Activated T-helper 9 cell treated with anti-CD3 and anti-CD28 coated beads, Interleukin-2, amount 50 U/mL, for 16 hours (primary cell): ENCODE measurements around the gene COQ2.
"Not testable (repeated sequence)": the region's sequence is repeated elsewhere in the genome, so short reads cannot be mapped to it uniquely, and the experiment has no call there.

ENCODE experiments used
- DNase-seq: peaks from one replicate; pipeline ENCODE4 v3.0.0-alpha.2; 2020; ENCODE audit warnings: low read depth

COQ2 gene

DNA sequence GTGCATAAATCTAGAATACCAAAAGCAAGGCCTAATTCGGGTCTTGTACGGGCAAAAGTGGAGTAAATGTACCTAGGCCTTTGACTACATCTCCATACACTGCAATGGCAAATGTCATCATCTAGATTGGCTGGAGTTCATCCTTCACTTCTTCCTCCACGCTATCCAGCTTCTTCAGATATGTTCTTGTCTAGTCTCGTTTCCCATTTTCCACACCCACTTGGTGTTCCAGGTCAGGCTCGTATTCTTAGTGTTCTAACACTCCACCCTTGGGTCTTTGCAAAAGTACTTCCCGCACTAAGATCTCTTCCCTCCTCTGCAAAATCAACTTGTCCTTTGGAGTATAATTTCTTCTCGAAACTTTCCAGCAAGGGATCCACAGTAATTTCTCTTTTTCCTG, 1.4 kb downstream of the COQ2 start:
- no peak for DNase-seq

DNA sequence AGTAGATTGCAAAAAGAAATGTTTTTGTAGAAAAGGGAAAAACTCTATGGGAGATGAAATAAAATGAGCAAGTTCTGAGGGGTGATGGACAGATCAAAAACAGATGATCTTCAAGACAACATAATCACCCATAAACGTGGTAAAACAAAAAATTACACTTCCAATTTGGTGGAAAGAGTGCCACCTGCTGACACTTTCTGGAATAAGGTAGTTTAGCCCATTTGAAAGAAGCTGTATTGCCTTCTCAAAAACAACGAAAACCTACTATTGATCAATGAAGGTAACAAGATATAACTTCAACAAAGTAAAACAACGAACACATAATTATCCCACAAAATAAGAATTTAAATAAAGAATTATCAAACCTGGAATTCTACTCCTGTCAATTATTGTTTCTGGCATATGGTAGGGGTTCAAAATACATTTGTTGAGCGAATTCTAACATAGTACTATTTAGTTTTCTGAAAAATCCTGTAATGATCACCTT, 2.5 kb downstream of the COQ2 start:
- peak; percentile 7 for DNase-seq

DNA sequence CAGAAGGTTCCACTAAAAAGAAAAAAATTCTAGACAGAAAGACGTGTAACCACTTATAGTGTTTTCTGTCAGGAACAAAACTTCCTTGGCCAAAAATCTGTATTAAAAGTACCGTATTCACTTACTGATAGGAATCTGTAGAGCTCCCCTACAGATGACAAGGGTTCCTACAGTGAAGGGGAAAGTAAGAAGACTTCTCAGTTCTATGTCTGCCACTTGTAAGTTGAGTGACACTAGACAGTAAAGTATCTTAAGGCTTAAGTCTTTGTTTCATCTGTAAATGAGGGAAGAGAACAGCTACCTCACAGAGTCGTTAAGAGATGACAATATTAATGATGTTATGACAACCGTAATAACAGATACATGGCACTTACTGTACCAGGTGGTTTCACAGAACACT, 3.3 kb downstream of the COQ2 start:
- no peak for DNase-seq

DNA sequence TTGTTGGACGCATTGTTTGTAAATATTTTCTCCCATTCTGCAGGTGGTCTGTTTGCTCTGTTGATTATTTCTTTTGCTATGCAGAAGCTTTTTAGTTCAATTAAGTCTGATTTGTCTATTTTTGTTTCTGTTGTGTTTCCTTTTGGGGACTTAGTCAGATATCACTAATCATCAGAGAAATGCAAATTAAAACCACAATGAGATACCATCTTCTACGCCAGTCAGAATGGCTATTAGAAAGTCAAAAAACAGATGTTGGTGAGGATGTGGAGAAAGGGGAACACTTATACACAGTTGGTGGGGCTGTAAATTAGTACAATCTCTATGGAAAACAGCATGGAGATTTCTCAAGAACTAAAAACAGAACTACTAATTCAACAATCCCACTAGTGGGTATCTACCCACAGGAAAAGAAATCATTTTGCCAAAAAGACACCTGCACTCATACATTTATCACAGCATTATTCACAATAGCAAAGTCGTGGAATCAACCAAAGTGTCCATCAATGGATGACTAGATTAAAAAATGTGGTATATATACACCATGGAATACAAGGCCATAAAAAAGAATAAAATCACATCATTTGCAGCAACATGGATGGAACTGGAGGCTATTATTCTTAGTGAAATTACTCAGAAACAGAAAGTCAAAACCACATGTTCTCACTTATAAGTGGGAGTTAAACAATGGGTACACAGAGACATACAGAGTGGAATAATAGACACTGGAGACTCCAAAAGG, 8.1 kb downstream of the COQ2 start:
- no peak for DNase-seq

DNA sequence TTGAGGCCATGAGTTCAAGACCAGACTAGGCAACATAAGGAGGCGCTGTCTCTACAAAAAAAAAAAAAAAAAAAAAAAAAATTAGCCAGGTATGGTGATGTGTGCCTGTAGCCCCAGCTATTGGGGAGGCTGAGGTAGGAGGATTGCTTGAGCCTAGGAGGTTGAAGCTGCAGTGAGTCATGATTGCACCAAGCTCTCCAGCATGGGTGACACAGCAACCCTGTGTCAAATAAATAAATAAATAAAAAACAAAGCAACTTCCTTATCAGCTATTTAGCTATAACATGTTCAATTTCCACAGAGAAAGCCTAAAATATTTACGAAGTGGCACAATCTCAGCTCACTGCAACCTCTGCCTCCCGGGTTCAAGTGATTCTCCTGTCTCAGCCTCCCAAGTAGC, 10.7 kb downstream of the COQ2 start:
- DNase-seq = not testable (repeated sequence)

DNA sequence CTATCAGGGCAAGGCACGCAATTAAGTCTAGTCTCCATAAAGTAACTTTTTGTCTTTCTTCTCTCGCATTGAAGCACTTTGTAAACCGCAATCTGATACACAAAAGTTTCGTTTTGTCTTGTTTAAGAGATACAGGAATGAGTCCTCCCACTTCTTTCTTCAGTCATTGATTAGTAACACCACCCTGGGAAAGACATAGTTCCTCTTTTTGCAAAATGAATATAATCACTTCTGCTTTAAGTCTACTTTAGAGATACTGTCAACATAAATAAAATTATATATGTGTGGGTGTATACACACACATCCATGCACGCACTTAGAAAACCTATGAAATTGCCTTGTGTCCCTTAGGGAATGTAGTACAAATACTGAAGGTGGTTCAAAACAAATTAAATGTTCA, 11.7 kb downstream of the COQ2 start:
- no peak for DNase-seq

DNA sequence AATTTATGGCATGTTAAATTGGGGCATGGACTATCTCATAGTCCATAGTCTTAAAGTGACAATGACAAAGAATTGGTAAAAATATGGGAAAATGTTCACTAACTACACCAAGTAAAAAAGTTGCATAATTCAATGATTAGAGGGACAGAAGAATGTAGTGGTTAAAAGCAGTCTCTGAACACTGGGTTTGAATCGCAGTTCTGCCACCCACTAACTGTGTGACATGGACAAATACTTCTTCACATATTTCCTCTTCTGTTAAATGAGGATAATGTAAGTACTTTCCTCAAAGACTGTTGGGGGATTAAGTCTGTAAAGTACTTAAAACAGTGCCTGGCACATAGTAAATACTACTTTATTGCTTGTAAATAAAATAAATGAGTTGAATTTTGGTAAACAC, 15.3 kb downstream of the COQ2 start:
- no peak for DNase-seq

DNA sequence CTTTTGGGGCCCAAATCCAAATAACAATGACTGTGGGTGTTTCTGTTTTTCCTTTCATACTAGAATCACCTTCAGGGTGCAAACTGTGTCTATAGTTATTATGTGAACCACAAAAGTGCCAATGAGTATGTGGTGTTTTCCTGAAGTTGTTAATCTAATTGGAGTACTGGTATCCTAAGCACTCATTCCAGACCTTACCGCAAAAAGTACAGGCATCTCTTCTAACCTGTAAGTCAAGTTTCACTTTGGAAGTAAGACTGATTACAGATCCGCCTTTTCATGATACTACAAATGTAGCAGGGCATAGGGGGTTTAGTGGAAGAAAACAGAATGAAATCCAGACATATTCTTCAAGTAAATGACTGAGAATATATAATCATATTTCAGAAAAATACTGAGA, 16.1 kb downstream of the COQ2 start:
- no peak for DNase-seq

DNA sequence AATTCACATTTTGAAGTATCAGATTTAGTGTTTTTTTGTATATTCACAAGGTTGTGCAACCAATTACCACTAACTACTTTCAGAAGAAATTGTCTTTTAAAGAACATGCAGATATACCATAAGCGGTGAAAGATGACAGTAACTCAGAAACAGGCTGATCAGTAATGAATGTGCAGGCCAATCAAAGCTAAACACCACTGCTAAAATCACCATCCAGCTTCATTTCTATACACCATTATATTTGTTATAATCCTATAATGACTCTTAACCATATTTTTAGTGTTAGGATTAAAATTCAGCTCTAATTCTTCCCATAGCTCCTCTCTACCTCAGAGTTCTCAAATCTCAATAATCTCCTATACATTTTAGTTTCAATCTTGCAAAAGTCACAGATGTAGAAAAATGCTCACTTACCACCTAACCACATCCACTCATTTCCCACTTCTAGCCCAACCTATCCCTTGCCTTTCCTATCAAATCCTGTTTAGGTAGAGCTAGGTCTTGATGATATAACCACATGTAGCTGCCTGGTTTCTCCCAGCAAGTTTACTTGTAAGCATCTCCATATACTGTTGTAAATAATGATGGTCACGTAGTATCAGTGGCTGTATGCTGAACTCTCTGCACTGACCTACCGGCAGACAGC, 16.6 kb downstream of the COQ2 start:
- DNase-seq = no peak

DNA sequence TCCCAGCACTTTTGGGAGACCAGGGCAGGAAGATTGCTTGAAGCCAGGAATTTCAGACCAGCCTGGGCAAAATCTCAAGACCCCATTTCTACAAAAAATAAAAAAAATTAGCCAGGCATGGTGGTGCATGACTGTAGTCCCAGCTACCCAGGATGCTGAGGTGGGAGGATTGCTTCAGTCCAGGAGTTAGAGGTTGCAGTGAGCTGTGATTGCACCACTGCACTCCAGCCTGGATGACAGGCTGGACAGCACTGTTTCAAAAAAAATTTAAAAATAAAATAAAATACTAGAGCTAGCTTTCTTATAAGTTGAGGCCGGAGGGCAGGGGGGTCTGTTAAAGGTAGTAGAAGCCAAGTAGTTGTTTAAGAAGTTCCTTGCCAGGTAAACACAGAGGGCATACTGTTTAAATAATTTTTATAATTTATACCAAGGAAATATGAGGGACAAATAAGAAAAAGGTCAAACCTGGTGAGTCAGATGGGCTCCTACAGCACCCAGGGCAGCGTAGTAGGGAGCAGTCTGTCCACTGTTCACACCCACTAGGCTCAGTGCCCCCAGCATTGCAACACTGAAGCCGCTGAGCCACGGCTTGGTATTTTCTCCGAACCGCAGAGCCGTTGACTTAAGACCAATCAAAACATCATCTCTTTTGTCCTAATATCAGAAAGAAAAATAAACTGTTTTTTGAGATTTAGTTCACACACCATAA, 17.3 kb downstream of the COQ2 start:
- DNase-seq = no peak

DNA sequence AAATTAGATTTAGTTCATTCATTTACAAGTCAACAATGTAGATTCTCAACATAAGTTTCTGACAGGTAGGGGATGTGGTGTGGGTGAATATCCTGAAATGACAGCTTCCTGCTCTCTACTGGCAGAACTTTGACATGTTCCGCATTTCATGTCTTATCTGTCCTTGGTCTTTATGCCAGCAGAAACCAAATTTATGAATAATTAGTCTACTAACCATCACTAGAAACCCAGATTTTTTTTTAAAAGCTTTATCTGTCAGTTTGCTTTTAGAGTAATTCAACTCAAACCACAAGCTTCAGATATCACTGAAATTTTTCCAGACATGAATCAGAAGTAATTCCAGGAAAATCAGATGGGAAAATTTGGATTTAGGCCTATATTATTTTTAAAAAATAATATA, 17.9 kb downstream of the COQ2 start:
- DNase-seq = no peak

DNA sequence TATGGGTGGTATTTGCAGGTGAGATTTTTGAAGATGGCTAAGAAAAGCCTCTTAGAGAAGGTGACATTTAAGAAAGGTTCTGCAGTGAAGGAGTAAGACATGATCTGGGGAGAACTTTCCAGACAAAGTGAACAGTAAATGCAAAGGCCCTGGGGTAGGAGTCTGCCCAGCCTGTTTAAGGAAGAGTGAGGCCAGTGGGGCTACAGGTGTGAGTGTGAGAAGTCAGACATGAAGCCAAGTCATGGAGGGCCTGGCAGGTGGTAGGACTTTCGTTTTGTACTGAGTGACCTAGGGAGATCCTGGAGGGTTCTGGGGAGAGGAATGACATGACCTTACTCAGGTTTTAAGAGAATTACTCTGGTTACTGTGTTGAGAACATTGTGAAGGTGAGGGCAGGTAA, 21.5 kb downstream of the COQ2 start:
- DNase-seq = no peak

DNA sequence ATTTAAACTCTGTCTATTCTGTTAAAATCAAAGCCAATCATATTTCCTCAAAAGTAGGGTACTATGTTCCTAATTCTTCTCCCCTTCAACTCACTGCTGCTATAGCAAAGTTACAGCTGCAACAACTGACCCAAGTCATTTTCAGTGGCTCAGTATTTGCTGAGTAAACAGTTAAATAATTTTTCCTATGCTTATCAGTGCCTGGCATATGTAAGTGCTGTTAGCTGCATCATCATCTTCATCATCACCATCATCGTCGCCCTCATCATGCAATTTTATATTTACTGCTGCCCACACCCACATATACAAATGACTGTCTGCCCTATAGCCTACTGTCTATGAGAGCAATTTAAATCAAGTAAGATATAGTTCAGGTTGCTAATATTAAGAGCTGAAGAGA, 21.9 kb downstream of the COQ2 start:
- no peak for DNase-seq

DNA sequence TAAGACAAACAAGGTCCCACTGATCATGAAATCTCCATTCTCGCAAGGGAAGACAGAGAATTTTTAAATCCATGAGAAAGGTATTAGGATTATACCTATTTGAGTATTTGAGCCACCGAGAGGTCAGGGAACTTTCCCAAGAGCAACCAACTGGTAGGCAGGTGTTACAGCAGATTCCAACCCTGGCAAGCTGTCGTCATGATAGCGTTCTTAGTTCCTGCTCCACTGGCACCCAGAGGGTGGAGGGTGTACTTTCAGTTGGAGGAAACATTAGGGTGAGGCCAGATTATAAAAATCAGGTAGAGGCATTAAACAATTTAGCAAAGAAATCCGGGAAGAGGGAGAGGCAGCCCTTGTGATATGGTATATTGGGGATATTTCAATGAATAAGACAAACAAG, 23.3 kb downstream of the COQ2 start:
- no peak for DNase-seq

DNA sequence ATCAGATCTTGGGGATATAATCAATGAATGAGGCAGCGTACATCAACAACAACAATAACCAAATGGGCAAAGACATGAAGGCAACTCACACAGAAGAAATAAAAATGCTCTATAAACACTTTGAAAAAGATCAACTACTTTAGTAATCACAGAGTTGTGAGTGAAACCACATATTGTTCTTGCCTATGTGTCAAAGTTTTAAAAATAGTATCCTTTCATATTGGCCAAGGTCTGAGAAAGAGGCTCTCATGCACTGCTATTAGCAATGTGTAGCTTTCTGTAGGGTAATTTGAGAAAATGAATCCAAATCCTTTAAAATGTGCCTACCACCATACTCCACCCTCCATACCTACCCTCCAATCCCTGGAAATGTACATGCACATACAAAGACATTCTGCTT, 25.0 kb downstream of the COQ2 start:
- no peak for DNase-seq

DNA sequence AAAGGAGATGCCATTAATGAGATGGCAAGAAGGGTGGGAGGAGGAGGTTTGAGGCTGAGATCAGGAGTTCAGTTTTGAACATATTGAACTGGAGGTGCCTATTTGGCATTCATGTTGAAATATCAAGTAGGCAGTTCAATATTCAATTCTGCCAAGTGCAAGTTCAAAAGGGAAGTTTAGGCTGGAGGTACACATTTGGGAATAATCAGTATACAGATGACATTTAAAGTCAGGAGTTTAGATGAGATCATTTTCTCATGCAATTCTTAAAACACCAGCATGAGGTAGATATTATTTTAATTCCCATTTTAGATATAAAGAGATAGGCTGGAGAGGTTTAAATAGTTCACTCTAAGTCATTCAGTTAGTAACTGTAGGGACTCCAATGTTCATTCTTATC, 26.1 kb downstream of the COQ2 start:
- DNase-seq = no peak

DNA sequence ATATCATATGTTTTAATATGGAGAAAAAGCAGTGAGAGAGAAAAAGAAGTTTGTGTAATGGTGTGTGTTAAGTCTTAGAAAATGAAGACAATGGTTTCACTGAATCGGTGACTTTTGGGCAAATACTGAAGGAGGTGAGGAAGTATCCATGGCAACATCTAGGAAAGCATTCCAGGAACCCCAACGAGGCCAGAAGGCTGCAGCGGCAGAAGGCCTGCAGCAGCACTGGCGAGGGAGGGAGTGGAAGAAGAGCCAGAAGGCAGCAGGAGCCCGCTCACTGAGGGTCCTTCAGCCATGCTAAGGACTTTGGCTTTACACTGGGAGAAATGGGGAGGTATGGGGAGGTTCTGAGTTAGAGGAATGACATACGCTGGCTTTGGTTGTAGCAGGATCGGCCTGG, 26.8 kb downstream of the COQ2 start:
- DNase-seq = no peak

DNA sequence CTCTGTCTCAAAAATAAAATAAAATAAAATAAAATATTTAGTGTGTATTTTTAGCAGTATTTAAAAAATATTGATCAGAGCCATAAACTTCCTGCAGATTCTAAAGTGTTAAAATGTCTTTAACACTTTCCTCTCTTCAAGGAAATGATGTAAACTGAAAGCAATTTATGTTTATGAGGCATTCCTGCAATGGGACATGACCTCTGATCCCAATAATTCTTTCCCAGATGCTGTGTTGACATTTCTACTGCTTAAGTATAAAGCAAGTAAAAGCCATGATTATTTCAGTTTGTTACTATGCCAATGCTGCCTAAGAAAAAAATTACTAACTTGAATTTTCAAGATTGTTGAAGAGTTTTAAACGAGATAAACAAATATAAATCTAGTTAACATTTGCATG, 29.0 kb downstream of the COQ2 start:
- DNase-seq = no peak

DNA sequence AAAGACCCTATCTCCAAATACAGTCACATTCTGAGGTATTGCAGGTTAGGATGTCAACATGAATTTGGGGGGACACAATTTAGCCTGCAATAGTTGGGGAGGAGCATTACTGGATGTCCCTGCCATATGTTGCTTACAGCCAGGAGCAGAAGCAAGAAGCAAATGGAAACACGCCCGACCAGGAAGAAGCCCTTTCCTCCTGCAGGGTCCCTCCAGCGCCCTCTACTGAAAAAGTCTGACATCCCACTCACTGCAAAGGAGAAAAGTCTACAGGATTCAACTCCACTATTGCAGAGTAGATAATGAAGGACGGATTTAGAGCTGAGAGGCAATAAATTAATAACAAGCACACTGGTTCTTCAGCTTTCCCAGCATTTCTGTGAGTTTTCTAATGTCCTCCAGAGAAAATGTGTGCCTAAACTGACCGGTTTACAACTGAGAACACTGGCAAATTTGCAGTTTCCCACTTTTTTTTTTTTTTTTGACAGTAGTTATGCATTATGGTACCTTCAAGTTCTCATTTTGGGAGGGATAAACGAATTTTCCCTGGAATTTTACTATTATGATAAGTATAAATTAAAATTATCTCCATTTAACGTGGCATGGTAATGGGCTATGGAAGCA, 31.7 kb downstream of the COQ2 start:
- DNase-seq = peak; percentile 33

DNA sequence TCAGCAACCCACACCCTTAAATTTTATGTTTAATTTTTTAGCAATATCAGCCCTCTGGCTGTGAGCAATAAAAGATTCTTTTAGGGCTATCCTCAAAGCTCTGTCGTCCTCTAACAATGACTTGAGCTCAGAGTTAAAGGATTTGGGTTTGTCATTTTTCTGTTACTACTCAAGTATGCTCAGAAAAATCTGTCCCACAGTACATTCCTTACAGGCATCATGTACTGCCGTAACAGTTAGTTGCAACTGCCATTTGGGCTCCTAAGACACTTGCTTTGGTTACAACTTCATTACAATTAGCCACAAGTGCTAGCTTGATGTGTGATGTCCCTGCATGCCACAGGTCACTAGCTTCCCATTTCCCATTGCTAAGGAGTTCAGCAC, 33.2 kb downstream of the COQ2 start:
- DNase-seq = no peak

DNA sequence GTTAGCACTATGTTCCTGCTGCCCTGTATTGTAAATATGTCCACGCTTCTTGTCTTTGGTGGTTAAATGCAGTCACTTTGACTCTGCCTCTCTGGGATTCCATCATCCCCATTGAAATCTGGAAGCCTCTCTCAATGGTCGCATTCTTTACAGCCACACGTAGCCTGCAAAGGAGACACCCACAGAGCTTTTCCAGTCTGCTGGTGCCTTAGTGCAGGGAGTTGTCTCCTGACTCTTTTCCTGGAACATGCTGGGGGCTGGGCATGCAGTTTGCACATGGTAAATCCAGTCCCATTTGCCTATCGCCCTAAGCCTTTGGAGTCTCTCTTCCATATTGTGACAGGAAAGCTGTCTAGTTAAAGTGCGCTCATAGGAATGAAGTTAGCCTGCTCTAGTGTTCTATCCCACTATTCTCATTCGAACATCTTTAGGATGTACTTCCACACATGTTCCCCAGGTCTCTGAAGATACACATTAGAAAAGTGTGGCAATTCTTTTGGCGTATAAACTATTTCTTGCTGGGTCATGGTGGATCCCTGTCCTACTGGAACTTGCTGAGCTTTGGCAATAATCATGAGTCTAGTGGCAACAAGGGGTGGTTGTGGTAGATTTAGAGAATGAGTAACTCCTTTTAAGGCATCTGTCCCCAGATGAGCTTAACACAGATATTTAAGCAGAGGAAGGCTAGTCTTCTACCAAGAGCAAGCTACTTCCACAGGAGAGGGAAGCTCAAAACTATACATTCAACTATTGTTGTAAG, 33.7 kb downstream of the COQ2 start:
- no peak for DNase-seq

DNA sequence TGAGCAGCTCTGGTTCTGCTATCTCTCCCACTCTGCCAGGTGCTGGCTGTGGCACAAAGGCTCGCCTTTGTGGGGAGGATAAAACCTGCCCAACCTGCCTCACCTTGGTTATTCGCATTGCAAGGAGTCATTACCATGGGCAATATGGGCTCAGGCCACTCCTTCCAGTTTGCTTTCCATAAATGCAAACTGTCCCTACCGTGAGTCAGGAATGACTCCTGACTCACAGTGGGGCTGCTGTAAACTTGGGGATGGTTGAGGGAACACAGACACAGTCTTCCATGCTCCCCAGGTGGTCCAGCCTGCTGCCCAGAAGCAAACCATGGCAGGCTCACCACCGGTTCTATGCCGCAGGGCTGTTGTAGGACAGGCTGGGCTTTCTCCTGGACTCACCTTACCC, 36.1 kb downstream of the COQ2 start:
- DNase-seq = no peak
